Ishikawa (cell line): Measurements from ENCODE around the gene MYOF.

Source experiments
- CREB1 ChIP-seq: IDR thresholded peaks from 2 replicates; pipeline ENCODE4 v1.6.1; 2012; ENCODE audit warnings: low read depth
- EGR1 ChIP-seq: IDR thresholded peaks from 2 replicates; pipeline ENCODE4 v1.6.1; 2012

DNA sequence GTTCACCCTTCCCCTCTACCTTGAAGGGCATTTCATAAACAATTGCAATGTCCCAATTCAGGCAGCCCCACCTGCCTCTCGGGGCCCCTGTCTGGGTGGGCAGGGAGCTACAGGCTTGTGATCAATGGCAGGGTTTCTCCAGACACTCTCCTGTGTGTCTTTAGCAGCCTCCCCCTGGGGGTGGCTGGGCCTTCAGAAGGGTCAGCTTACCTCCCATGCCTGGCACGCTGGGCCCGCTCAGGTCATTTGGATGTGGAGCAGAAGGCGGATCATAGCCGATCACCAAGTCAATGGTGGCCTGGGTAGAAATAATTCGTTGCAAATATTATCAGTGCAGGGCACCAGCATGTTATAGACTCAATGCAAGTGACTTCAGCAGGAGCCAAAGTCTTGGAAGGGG, 56.3 kb downstream of the MYOF start:
- TF ChIP-seq CREB1 (no peak), EGR1 (no peak)
